NCI-H748 (cell line): ENCODE measurements around the gene RBBP9.
"Not testable (repeated sequence)": the region's sequence is repeated elsewhere in the genome, so short reads cannot be mapped to it uniquely, and the experiment has no call there.

ENCODE experiments used
- DNase-seq: peaks from one replicate; lab custom pipeline; 2025; ENCODE audit not compliant: unreplicated experiment; lab: John Stamatoyannopoulos, UW

The RBBP9 gene

DNA sequence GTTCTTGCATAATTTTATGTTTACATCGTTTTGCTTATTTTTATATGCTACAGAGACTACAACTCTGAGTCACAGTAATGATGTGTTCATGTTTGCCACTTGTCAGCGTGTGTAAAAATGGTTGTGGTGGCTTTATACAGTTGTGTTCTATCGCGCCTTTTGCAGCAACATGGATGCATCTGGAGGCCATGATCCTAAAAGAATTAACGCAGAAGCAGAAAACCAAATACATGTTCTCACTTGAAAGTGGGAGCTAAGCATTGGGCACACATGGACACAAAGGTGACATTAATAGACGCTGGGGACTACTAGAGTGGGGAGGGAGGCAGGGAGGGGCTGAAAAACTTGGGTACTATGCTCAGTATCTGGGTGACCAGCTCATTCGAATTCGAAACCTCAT, 9.7 kb upstream of the RBBP9 start:
- peak; percentile 67 for DNase-seq

DNA sequence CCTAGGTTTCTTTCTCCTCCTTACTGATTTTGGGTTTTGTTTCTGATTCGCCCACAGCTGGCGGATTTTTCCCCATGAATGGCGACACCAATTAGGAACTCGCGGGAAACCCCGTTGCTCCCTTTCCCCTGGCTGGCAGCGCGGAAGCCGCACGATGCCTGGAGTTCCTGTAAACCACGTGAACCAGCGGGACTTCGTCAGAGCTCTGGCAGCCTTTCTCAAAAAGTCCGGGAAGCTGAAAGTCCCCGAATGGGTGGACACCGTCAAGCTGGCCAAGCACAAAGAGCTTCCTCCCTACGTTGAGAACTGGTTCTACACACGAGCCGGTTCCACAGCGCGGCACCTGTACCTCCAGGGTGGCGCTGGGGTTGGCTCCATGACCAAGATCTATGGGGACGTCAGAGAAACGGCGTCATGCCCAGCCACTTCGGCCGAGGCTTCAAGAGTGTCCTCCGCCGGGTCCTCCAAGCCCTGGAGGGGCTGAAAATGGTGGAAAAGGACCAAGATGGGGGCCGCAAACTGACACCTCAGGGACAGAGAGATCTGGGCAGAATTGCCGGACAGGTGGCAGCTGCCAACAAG, 7.5 kb upstream of the RBBP9 start:
- no peak for DNase-seq

DNA sequence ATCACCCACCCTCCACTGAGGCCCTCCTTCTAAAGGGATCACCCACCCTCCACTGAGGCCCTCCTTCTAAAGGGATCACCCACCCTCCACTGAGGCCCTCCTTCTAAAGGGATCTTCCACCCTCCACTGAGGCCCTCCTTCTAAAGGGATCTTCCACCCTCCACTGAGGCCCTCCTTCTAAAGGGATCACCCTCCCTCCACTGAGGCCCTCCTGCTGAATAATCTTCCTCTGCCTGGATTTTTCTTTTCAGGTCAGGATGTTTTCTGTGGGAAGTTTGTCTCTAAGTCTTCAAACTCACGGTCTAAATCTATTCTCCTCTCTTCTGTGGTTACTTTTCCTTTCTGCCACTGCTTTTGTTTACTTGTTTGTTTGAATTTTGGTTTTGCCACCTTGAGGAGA, 4.6 kb upstream of the RBBP9 start:
- DNase-seq: not testable (repeated sequence)

DNA sequence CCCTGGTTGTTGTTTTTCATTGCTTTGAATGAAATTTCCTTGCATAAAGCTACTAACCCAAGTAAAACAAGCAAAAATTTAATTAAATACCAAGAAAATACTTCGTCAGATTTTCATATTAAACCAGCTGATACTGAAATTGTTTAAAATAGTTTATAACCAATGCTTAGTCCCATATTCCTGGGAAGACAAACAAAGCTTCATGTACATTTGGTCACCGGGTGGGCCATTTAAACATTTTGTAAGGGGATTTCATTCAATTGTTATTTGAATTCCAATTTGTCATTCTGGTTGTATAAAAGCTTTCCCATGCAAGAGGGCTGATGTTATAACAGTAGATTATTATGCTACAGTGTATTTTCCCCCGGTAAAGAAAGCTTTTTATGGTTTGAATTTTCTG, 578 bp upstream of the RBBP9 start:
- no peak for DNase-seq

DNA sequence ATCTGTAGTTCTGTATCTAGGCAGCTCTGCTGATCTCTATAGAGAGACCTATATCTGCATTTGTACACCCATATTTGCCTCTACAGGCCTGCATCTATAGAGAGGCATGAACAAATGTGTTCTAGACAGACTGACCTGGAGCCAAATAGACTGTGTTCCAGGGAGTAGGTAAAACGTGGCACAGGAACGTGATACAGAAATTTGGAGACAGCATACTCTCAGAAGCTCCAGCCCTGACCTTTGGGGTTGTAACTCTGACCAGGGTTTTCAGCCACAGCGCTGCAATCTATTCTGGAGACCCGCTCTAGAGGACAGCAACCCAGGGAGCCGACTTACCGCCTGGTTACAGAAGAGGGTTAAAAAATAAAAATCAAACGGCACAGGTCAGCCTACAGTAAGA, 983 bp downstream of the RBBP9 start:
- DNase-seq: peak; percentile 42

DNA sequence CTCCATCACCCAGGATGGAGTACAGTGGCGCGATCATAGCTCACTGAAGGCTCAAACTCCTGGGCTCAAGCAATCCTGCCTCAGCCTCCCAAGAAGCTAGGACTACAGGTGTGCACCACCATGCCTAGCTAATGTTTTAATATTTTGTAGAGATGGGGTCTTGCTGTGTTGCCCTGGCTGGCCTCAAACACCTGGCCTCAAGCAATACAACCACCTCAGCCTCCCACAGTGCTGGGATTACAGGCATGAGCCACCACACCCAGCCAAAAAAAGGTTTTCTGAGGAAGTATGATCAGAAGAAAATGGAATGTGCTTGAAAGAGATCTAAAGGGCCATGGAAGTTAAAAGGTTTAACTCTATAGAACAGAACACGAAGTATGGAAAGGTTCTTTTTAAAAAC, 8.7 kb downstream of the RBBP9 start:
- DNase-seq: no peak

DNA sequence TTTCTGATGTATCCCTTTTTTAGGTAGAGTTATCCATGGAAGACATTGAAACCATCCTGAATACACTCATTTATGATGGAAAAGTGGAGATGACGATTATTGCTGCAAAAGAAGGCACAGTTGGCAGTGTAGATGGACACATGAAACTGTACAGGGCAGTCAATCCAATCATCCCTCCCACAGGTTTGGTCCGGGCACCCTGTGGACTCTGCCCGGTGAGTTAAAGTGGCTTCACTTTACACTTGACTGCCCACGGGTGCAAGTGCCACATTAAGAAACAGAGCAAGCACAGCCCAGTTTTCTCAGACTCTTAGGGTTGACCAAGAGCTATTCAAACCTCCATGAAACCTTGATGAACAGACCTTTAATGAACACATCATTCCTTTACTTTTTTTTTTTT, 15.4 kb downstream of the RBBP9 start:
- no peak for DNase-seq

DNA sequence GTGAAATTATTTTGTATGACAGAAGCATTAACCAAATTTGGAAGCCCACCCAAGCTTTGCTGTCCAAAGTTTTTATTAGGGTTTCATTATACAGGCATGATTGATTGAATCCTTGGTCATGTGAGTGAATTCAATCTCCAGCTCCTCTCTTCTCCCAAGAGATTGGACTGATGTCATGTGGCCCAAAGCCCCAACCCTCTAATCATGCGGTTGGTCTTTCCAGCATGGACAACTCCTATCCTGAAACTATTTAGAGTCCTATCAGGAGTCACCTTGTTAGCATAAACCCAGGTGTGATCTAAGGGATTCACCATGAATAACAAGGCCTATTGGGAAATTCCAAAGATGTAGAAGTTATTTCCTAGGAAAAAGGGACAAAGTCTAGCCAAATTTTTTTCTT, 19.2 kb downstream of the RBBP9 start:
- no peak for DNase-seq

DNA sequence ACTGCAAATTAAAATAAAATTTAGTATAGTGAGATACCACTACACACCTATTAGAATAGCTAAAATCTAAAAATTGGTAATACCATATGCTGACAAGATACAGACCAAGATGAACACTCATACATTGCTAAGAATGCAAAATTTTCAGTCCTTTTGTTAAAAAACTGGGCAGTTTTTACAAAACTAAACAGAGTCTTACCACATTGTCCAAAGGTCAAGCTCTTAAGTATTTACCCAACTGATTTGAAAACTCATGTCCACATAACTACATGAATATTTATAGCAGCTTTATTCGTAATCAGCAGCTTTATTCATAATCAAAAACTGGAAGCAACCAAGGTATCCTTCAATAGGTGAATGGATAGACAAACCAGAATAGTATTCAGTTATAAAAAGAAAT, 19.8 kb downstream of the RBBP9 start:
- no peak for DNase-seq

DNA sequence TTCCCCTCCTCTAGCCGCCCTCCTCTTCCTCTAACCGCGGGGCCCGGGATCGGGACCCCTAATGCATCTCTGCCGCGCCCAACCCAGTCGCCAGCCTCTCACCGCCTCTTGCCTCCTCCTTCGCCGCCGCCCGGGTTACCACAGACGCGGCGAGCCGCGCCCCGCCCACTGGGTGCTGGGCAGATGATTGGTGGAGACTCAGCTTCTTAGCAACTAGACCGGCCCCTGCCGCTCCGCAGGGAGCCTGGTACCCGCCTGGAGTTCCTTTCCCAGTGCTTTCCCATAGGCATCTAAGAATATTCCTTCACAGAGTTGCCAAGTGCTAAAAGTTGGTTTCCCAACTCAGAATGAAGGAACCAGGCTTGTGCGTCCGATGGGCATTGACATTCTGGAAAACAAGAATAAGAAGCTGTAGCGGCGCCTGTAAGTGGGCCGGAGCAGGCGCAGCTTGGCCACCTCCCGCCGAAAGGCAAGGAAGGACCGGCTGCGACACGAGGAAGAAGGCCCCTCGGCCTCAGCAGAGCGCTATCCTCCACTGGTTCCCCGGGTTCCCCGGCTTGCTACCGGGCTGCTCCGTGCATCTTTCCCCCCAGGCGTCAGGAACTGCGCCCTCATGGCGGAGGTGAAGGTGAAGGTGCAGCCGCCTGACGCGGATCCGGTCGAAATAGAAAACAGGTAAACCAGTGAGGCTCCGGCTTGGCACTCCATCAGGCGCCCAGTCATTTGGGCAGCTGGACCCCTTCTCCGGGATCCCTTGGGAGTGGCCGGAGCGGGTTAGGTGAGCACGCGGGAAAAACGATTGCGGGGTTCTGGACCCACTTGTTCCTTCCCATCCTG, 29.9 kb downstream of the RBBP9 start, which contains the start of the genes DZANK1 and POLR3F:
Gene DZANK1, minus strand, starts transcription at position 137 of the 837 bp plus-strand sequence. CDS start 1,672 bp downstream, outside the sequence.
Gene POLR3F, plus strand, starts transcription at position 497 of the 837 bp plus-strand sequence. Its CDS starts 117 bp downstream, at position 614.
- peak; percentile 100 for DNase-seq

DNA sequence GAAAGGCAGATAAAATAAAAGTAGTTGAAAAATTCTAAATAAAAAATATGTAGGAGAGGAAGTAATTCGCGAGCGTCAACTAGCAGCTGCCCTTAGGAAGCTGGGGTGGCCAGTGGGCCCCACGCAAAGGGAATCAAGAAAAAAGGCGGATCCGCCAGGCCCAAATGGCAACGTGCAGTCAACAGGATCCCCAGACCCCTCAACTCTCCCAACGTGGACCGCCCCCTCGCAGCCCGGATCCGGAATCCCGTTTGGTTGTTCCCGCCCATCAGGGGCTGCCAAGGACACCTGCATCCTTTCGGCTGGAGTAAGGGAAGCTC, 30.5 kb downstream of the RBBP9 start:
- no peak for DNase-seq

DNA sequence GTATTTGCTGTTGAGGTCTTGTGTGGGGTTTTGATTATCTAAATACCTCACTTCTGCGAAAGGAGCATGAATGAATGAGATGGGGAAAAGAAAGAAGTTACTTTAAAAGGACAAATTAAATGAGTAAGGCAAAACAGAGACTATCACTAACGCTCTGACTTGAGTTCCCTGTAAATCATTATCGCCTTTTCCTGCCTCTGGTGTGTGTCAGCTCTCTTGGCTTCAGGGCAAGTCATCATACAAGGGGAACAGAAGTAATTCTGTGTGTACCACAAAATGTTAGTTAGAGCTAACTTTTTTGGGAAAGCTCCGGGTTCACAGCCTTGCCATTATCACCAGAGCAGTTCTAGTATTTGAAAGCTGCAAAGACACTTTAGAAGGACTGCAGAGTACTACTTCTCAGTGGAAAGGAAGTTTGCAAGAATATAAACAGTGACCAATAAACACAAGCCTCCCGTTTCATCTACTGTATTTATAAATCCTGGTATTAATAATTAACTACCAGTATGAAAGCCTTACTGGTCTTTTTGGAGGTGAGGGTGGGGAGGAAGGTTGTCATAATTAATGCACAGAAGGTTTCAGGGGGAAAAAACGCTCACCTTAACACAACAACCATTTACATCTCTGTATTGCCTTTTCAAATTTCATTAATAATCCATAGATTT, 31.4 kb downstream of the RBBP9 start:
- DNase-seq: no peak

DNA sequence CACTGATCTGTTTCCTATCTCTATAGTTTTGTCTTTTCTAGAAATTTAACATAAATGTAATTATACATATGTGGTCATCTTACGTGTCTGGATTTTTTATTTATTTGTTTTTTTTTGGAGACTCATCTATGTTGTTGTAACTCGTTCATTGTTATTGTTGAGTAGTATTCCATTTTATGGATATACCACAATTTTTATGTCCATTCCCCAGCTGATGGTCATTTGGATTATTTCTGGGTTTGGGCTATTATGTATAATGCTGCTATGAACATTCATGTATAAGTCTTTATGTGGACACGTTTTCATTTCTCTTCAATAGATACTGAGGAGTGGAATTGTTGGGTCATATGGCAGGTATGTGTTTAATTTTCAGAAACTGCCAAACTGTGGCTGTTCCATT, 40.4 kb downstream of the RBBP9 start:
- DNase-seq: no peak

DNA sequence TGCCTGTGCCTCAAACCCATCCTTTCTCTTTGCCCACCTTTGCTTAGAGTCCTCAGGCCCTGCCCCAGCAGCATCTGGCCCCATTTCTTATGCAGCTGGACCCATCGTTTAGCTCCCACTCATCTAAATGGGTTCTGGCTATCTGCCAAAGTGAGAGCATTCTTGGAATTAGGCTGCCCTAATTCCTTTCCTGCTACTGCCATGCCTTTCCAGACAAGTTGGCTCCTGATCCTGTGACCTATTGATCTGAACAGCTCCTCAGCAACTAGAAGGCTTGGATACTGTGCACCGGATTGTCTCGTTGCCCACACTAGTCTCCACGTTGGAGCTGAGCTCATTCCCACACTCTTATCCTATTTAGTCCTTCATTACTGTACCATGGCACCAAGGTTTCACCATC, 53.1 kb downstream of the RBBP9 start:
- DNase-seq: peak; percentile 75

DNA sequence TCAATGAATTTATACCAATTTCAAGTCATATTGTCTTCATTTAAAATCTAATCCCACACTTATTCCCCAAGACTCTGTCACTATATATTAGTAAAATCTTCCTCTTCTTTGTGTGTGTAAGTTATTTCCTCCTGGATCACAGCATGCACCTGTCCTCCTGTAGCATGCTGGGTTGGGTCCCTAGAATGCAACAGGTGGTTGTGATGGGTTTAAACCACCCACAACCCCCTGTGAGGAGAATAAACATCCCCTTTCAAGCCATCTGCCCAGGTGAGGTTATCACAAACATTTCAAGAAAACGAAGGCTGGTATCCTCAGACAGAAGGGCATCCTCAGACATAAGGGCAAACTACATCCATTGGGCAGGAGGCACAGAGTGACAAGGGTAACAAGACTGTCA, 56.6 kb downstream of the RBBP9 start:
- no peak for DNase-seq

DNA sequence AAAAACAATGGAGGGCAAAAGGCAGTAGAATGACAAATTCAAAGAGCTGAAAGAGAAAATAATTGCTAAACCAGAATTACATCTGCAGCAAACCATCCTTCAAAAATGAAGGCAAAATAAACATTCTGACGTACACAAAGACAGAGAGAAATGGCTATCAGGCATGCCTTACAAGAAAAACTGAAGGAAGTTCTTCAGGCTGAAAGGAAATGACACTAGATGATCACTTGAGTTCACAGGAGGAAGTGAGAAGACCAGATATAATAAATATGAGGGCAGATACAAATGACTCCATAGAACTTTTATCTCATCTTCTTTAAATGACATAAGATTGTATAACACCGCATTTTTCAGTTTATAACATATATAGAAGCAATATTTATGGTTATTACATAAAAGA, 60.2 kb downstream of the RBBP9 start:
- no peak for DNase-seq
